GM12878 (cell line): ENCODE measurements around the gene CALML4. TPM values are rescaled to one million over a fixed set of nuclear protein-coding genes. Genes with fewer than 3 reads are reported as not detected.

Experiments used
- ATAC-seq: fragments of 200-7000 bp; cut with Tn5 transposase; 3 replicates; pipeline ENCODE4 v1.9.1; 2020; ENCODE audit warnings: mild to moderate bottlenecking, moderate library complexity
- BruUV-seq: library from RNA; stranded (reverse); fragments of 400-500 nt; replicated peaks from 2 replicates; lab custom pipeline; 2021; lab: Mats Ljungman, UMichigan
- CTCF ChIA-PET: fragments of 300-600 bp; sonication (Branson Sonifier 250); formaldehyde crosslinking; extraction: SDS; loops from one replicate; lab custom pipeline; 2021; ENCODE audit warnings: inconsistent platforms; lab: Yijun Ruan, JAX
- POLR2A ChIA-PET: fragments of 350-600 bp; formaldehyde crosslinking; extraction: SDS; loops from one replicate; lab custom pipeline; 2021; ENCODE audit warnings: inconsistent platforms; lab: Charles Lee
- RAD21 ChIA-PET: fragments of 300-600 bp; sonication (Branson Sonifier 250); formaldehyde crosslinking; loops from one replicate; lab custom pipeline; 2023; ENCODE audit warnings: antibody characterized with exemption; ENCODE audit not compliant: unreplicated experiment; lab: Charles Lee
- SMC1A ChIA-PET: fragments of 300-600 bp; sonication (Branson Sonifier 250); formaldehyde crosslinking; loops from one replicate; lab custom pipeline; 2023; ENCODE audit not compliant: unreplicated experiment, uncharacterized antibody; lab: Charles Lee
- DNase-seq: peaks from one replicate; pipeline ENCODE4 v3.0.0-alpha.2; 2011; ENCODE audit warnings: low read depth, low spot score
- FAIRE-seq: peaks from 3 replicates; lab custom pipeline; 2011; peaks lifted over from hg19 to GRCh38; lab: Jason Lieb, UNC
- H2AFZ ChIP-seq: 2 replicates; pipeline ENCODE4 v1.6.0; 2011; ENCODE audit warnings: low read depth, low read length, control low read depth; ENCODE audit not compliant: control insufficient read depth
- H3K27ac ChIP-seq: 2 replicates; pipeline ENCODE4 v1.5.1; 2011; ENCODE audit warnings: control low read depth; ENCODE audit not compliant: control insufficient read depth, insufficient read depth
- H3K27me3 ChIP-seq, 2 experiments: replicated peaks in 1 of 2; 2 replicates each; pipeline versions ENCODE4 v1.6.0 to v1.6.1; 2011; ENCODE audit warnings: low read length in 1 of 2; ENCODE audit not compliant: control insufficient read depth in 2 of 2, insufficient read depth in 2 of 2
- H3K36me3 ChIP-seq, 2 experiments: 2 replicates each; pipeline ENCODE4 v1.5.1; 2011; ENCODE audit warnings: low read length in 1 of 2; ENCODE audit not compliant: control insufficient read depth in 2 of 2, insufficient read depth in 2 of 2
- H3K4me1 ChIP-seq: 2 replicates; pipeline ENCODE4 v1.6.1; 2011; ENCODE audit warnings: mild to moderate bottlenecking, low read length, moderate library complexity, mixed read lengths; ENCODE audit not compliant: control insufficient read depth, insufficient read depth
- H3K4me2 ChIP-seq: 2 replicates; pipeline ENCODE4 v1.6.0; 2011; ENCODE audit warnings: control low read depth; ENCODE audit not compliant: control insufficient read depth, insufficient read depth
- H3K4me3 ChIP-seq: fragments of 200-600 bp; sonication (generic); 2 replicates; pipeline ENCODE4 v1.5.1; 2016
- H3K79me2 ChIP-seq: 2 replicates; pipeline ENCODE4 v1.6.0; 2011; ENCODE audit warnings: low read length; ENCODE audit not compliant: control insufficient read depth, insufficient read depth
- H3K9ac ChIP-seq: 2 replicates; pipeline ENCODE4 v1.8.0; 2011; ENCODE audit warnings: low read length, control low read depth, mixed read lengths; ENCODE audit not compliant: control insufficient read depth, insufficient read depth
- H3K9me3 ChIP-seq: replicated peaks from 3 replicates; pipeline ENCODE4 v1.5.1; 2011; ENCODE audit warnings: mild to moderate bottlenecking, low read length; ENCODE audit not compliant: control insufficient read depth, insufficient read depth
- H4K20me1 ChIP-seq: 2 replicates; pipeline ENCODE4 v1.6.0; 2011; ENCODE audit not compliant: control insufficient read depth, insufficient read depth
- BHLHE40 ChIP-seq, 2 experiments: fragments of 450-650 bp in 1 of 2; IDR thresholded peaks; 2 replicates each; pipeline ENCODE4 v1.6.1; 2011 to 2017; ENCODE audit warnings: low read depth in 2 of 2, borderline replicate concordance in 1 of 2, improper control_type of control experiment in 1 of 2, low read length in 1 of 2, mild to moderate bottlenecking in 1 of 2
- CEBPB ChIP-seq, 2 experiments: fragments of 150-350 bp in 1 of 2; IDR thresholded peaks; 2 replicates each; pipeline ENCODE4 v1.6.1; 2012 to 2014; ENCODE audit warnings: low read depth in 2 of 2, low read length in 2 of 2, borderline replicate concordance in 1 of 2, inconsistent platforms in 1 of 2
- E2F4 ChIP-seq: IDR thresholded peaks from 2 replicates; pipeline ENCODE4 v1.6.1; 2012; ENCODE audit warnings: low read depth, low read length, improper control_type of control experiment
- EGR1 ChIP-seq, 2 experiments: IDR thresholded peaks; 1 replicate in 1 of 2; 2 replicates in 1 of 2; pipeline ENCODE4 v1.6.1; 2011 to 2012; ENCODE audit warnings: low read depth in 2 of 2, low read length in 2 of 2, borderline replicate concordance in 1 of 2, mild to moderate bottlenecking in 1 of 2, moderate library complexity in 1 of 2
- KLF5 ChIP-seq: fragments of 450-650 bp; IDR thresholded peaks from 2 replicates; pipeline ENCODE4 v1.6.1; 2014; ENCODE audit warnings: mild to moderate bottlenecking; ENCODE audit not compliant: partially characterized antibody
- RAD51 ChIP-seq: fragments of 450-650 bp; IDR thresholded peaks from 2 replicates; pipeline ENCODE4 v1.6.1; 2016; ENCODE audit warnings: moderate library complexity, mild to moderate bottlenecking, inconsistent platforms
- SPI1 ChIP-seq: IDR thresholded peaks from 2 replicates; pipeline ENCODE4 v1.6.1; 2011; ENCODE audit warnings: low read depth, mild to moderate bottlenecking, low read length, moderate library complexity, borderline replicate concordance; ENCODE audit not compliant: insufficient read depth
- TCF3 ChIP-seq: IDR thresholded peaks from 2 replicates; pipeline ENCODE4 v1.6.1; 2012; ENCODE audit warnings: low read depth, mild to moderate bottlenecking, low read length, borderline replicate concordance; ENCODE audit not compliant: insufficient read depth
- TCF7 ChIP-seq: IDR thresholded peaks from 2 replicates; pipeline ENCODE4 v1.6.1; 2014; ENCODE audit warnings: antibody characterized with exemption, borderline replicate concordance
- YBX1 ChIP-seq: fragments of 450-650 bp; IDR thresholded peaks from 2 replicates; pipeline ENCODE4 v1.6.1; 2016; ENCODE audit warnings: antibody characterized with exemption
- WGBS: methylation state at CpG from one replicate; pipeline ENCODE4 v1.1.6; 2016; ENCODE audit warnings: low lambda C conversion rate; ENCODE audit not compliant: insufficient replicate concordance, insufficient coverage; ENCODE audit errors: missing lambda C conversion rate; 5-methylcytosine and 5-hydroxymethylcytosine counted together
- in situ Hi-C: fragments of 300-500 bp; cut with MboI; formaldehyde crosslinking; loops from 9 replicates; pipeline ENCODE4 v1.14.3; 2018; ENCODE audit warnings: mixed read lengths
- intact Hi-C: fragments of 100-400 bp; cut with micrococcal nuclease; formaldehyde crosslinking; loops from one replicate; pipeline ENCODE4 v1.14.2; 2022; ENCODE audit not compliant: unreplicated experiment
- polyA plus RNA-seq, 11 experiments: library from polyadenylated mRNA; depleted of rRNA in 4 of 11; unstranded in 6 of 11; stranded (reverse) in 5 of 11; fragments of >200 nt; fragmentation: Nextera tagmentation in 4 of 11; fragmentation: Illumina TruSeq in 1 of 11; extraction: Ambion mirVana in 4 of 11; extraction: Trizol in 1 of 11; gene quantifications; 1 replicate in 1 of 11; 2 replicates in 10 of 11; pipeline versions ENCODE4 v1.2.1 to v1.2.3, GENCODE V29; 2011 to 2016; ENCODE audit warnings: inconsistent platforms in 2 of 11, missing spikeins in 2 of 11, low read depth in 1 of 11
- total RNA-seq, 4 experiments: library from RNA; depleted of rRNA in 3 of 4; stranded (reverse); fragments of >200 nt in 3 of 4; fragmentation: Illumina TruSeq in 1 of 4; extraction: Trizol in 1 of 4; gene quantifications; 2 replicates each; pipeline versions ENCODE4 v1.2.1 to v1.2.3, GENCODE V29; 2013 to 2021

Gene CALML4
- total and polyA plus RNA-seq, 10 of the 15 experiments (the other 5 are each of a cell fraction or from before 2014, with no cell fraction given), result 1.7 to 15.9 (median 5.1) TPM

GRCh38 chr15:68234060-68234459 is 28.9 kb upstream of the CALML4 start (continued):
- TF ChIP-seq TCF7 (no peak), EGR1 (IDR thresholded peaks at IDR 0.05; ENCODE audit: borderline replicate concordance in 1 of 2, low read depth in 2 of 2, low read length in 2 of 2) (no peak), BHLHE40 (IDR thresholded peaks at IDR 0.05; ENCODE audit: borderline replicate concordance in 1 of 2, low read depth in 2 of 2, low read length in 1 of 2) (no peak), TCF3 (no peak), YBX1 (no peak), KLF5 (no peak)

- Histone ChIP-seq H3K4me1 (peaks cover 12% of the 10 kb centered on the region), H3K4me2 (no peak overlapping the region), H2AFZ (no peak overlapping the region), H3K27me3 (no peaks in the 10 kb centered on the region), H3K27ac (no peak overlapping the region), H3K9ac (no peak overlapping the region), H3K79me2 (peaks cover 14% of the 10 kb centered on the region), H4K20me1 (no peaks in the 10 kb centered on the region), H3K36me3 (no peaks in the 10 kb centered on the region), H3K4me3 (no peak overlapping the region), H3K9me3 (no peaks in the 10 kb centered on the region)
- POLR2A ChIA-PET, result no interaction called here
- WGBS, result 72% methylated on average over 6 of the region's 6 CpGs
- ATAC-seq (no peak), FAIRE-seq (no peak), DNase-seq (no peak)
- TF ChIP-seq RAD51 (no peak), SPI1 (peak; percentile 81; the same call in 1 of the 2 replicates), CEBPB (IDR thresholded peaks at IDR 0.05; ENCODE audit: borderline replicate concordance in 1 of 2, low read depth in 2 of 2, low read length in 2 of 2) (no peak), E2F4 (no peak)
- SMC1A ChIA-PET, result interaction anchor here (2.3 kb wide), 1 partner anchor 20 kb away, joined by 7 read pairs; no protein-coding TSS in a partner anchor
- no TSS peak for BruUV-seq
- intact Hi-C loops (no loop called here), in situ Hi-C loops (no loop called here)
- RAD21 ChIA-PET, result no interaction called here
- CTCF ChIA-PET, result interaction anchor here (0.8 kb wide), 1 partner anchor 20 kb away, joined by 3 read pairs; no protein-coding TSS in a partner anchor
These were observed 27.8 kb upstream of the CALML4 start for GRCh38 chr15:68232937-68233336.
